ENCODE measurements around the gene FMO1.

GRCh38 chr1:171213559-171214454 is 34.5 kb upstream of the FMO1 start:
- TF ChIP-seq CTCF (IDR thresholded peaks at IDR 0.05; ENCODE audit: low read length) (no peak), EZH2 (IDR thresholded peaks at IDR 0.05; ENCODE audit: borderline replicate concordance, low read length) (no peak)
